ENCODE data around the gene C12orf42. TPM values are rescaled to one million over a fixed set of nuclear protein-coding genes. Genes with fewer than 3 reads are reported as not detected.
A peak's percentile ranks its signal among the peaks of the same experiment; 100 is the strongest.

The C12orf42 gene
- total RNA-seq, 3 donors from 2014 or later (not counting 1 experiment from before 2014, with no cell fraction given): 1.3 to 1.7 (median 1.6) TPM

DNA sequence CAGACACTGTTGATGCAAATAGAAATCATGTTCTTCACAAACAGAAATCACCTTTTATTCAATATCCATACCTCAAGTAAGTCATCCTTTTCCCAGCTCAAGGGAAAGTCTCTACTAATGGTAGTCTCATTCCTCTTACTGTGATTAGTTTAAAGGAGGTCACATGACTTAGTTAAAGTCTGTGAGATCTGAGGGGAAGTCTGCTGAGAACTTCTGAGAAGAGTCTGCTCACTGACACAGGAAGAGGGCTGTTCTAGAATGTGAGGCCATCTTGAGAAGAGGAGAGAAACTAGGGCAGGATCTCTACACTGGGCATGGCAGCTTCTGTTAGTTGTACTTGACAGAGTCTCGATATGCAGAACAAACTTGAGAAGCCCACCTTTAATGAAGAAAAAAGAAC lies 146.8 kb downstream of the C12orf42 start:
- WGBS (ENCODE audit: insufficient coverage): 92% methylated on average over 1 of the region's 1 CpG
- Mint-ChIP-seq H3K9me3 (peaks cover 6 to 10% of the 10 kb centered on the region in 2 donors), H3K4me3 (no peak overlapping the region), H3K4me1 (no peaks in the 10 kb centered on the region), H3K36me3 (no peaks in the 10 kb centered on the region), H3K27me3 (ENCODE audit: low read depth in 2 of 2) (no peaks in the 10 kb centered on the region), H3K27ac (no peak overlapping the region)
- Histone ChIP-seq H3K4me1 (ENCODE audit: control insufficient read depth, insufficient read depth, low read length) (no peaks in the 10 kb centered on the region), H3K27ac (ENCODE audit: low read length) (no peak overlapping the region), H3K4me3 (ENCODE audit: low read length) (no peak overlapping the region), H3K36me3 (ENCODE audit: control insufficient read depth, insufficient read depth, low read length) (no peaks in the 10 kb centered on the region), H3K9me3 (ENCODE audit: control insufficient read depth, insufficient read depth, low read length) (no peaks in the 10 kb centered on the region), H3K27me3 (ENCODE audit: control insufficient read depth, insufficient read depth, low read length) (no peaks in the 10 kb centered on the region)
- TF ChIP-seq, protein P1, sequence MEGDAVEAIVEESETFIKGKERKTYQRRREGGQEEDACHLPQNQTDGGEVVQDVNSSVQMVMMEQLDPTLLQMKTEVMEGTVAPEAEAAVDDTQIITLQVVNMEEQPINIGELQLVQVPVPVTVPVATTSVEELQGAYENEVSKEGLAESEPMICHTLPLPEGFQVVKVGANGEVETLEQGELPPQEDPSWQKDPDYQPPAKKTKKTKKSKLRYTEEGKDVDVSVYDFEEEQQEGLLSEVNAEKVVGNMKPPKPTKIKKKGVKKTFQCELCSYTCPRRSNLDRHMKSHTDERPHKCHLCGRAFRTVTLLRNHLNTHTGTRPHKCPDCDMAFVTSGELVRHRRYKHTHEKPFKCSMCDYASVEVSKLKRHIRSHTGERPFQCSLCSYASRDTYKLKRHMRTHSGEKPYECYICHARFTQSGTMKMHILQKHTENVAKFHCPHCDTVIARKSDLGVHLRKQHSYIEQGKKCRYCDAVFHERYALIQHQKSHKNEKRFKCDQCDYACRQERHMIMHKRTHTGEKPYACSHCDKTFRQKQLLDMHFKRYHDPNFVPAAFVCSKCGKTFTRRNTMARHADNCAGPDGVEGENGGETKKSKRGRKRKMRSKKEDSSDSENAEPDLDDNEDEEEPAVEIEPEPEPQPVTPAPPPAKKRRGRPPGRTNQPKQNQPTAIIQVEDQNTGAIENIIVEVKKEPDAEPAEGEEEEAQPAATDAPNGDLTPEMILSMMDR (IDR thresholded peaks at IDR 0.05): no peak
- ATAC-seq (no peak), DNase-seq (peak in 1 of 2 donors; percentile 6)
- intact Hi-C loops (cut with micrococcal nuclease): no loop called here

GRCh38 chr12:103336940-103337339 lies 158.8 kb downstream of the C12orf42 start:
- Mint-ChIP-seq H3K27ac (no peak overlapping the region), H3K4me1 (no peaks in the 10 kb centered on the region), H3K36me3 (no peaks in the 10 kb centered on the region), H3K4me3 (no peak overlapping the region), H3K9me3 (peaks cover 5 to 6% of the 10 kb centered on the region in 2 donors), H3K27me3 (ENCODE audit: low read depth in 2 of 2) (no peaks in the 10 kb centered on the region)
- Histone ChIP-seq H3K4me1 (ENCODE audit: control insufficient read depth, insufficient read depth, low read length) (no peaks in the 10 kb centered on the region), H3K36me3 (ENCODE audit: control insufficient read depth, insufficient read depth, low read length) (no peaks in the 10 kb centered on the region), H3K27me3 (ENCODE audit: control insufficient read depth, insufficient read depth, low read length) (no peaks in the 10 kb centered on the region), H3K4me3 (ENCODE audit: low read length) (no peak overlapping the region), H3K27ac (ENCODE audit: low read length) (no peak overlapping the region), H3K9me3 (ENCODE audit: control insufficient read depth, insufficient read depth, low read length) (no peaks in the 10 kb centered on the region)
- ATAC-seq: no peak
- TF ChIP-seq, protein P1 (IDR thresholded peaks at IDR 0.05): no peak
- intact Hi-C loops (cut with micrococcal nuclease): no loop called here
- no peak for DNase-seq

DNA sequence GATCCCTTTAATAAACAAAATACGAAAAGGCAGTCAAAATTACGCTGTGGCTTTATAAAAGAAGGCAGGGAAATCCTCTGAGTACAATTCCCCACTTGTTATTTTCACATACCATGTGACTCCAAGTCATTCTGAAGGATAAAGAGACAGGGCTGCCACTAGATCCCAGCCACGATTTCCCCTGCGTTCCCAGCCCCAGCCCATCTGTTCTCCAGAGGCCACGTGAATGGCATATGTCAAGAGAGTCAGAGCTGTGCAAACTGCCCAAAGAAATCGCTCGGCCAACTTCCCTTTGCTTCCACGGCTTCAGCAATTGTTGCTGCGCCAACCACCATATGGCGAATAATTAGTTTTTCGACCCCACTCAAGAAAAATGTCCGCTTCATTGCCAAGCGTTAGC lies 161.3 kb downstream of the C12orf42 start:
- H3K36me3 ChIP-seq (ENCODE audit: control insufficient read depth, insufficient read depth, low read length): no peaks in the 10 kb centered on the region
- intact Hi-C loops (cut with micrococcal nuclease): no loop called here
- H3K4me1 ChIP-seq (ENCODE audit: control insufficient read depth, insufficient read depth, low read length): no peaks in the 10 kb centered on the region
- 89% methylated on average over 11 of the region's 13 CpGs for WGBS (ENCODE audit: insufficient coverage)
- Mint-ChIP-seq H3K27me3 (ENCODE audit: low read depth in 2 of 2) (no peaks in the 10 kb centered on the region), H3K27ac (no peak overlapping the region), H3K9me3 (peaks cover 0 to 6% of the 10 kb centered on the region in 2 donors), H3K4me3 (no peak overlapping the region), H3K4me1 (no peaks in the 10 kb centered on the region), H3K36me3 (no peaks in the 10 kb centered on the region)
- H3K4me3 ChIP-seq (ENCODE audit: low read length): no peak overlapping the region
- no peak for DNase-seq
- H3K9me3 ChIP-seq (ENCODE audit: control insufficient read depth, insufficient read depth, low read length): no peaks in the 10 kb centered on the region
- no peaks in the 10 kb centered on the region for H3K27me3 ChIP-seq (ENCODE audit: control insufficient read depth, insufficient read depth, low read length)
- no peak overlapping the region for H3K27ac ChIP-seq (ENCODE audit: low read length)
- TF ChIP-seq, protein P1 (IDR thresholded peaks at IDR 0.05): no peak
- ATAC-seq: no peak

DNA sequence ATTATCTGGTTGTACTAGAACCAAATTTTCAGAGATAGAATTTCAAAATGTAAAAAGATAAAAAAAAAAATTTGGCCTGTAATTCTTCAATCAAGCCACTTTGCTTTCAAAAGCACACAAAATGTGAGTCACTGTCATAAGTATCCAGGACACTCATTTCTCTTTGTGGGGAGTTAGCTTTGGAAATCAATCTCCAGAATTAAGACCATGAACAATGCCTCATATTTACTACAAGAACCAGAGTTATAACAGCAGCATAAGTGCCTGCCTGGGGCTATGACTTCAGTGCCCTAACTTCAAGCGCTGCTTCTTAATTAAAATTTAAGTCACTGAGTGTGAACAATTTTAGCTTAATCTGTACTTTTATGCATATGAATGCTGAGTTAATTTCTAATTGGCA lies 162.1 kb downstream of the C12orf42 start:
- no peak for ATAC-seq
- peaks cover 0 to 6% of the 10 kb centered on the region in 2 donors for H3K9me3 Mint-ChIP-seq
- H3K9me3 ChIP-seq (ENCODE audit: control insufficient read depth, insufficient read depth, low read length): no peaks in the 10 kb centered on the region
- H3K36me3 Mint-ChIP-seq: no peaks in the 10 kb centered on the region
- TF ChIP-seq, protein P1 (IDR thresholded peaks at IDR 0.05): no peak
- no peak for DNase-seq
- H3K27ac ChIP-seq (ENCODE audit: low read length): no peak overlapping the region
- H3K27ac Mint-ChIP-seq: no peak overlapping the region
- no peaks in the 10 kb centered on the region for H3K4me1 Mint-ChIP-seq
- intact Hi-C loops (cut with micrococcal nuclease): no loop called here
- no peaks in the 10 kb centered on the region for H3K4me1 ChIP-seq (ENCODE audit: control insufficient read depth, insufficient read depth, low read length)
- no peaks in the 10 kb centered on the region for H3K27me3 ChIP-seq (ENCODE audit: control insufficient read depth, insufficient read depth, low read length)
- H3K4me3 Mint-ChIP-seq: no peak overlapping the region
- no peak overlapping the region for H3K4me3 ChIP-seq (ENCODE audit: low read length)
- H3K36me3 ChIP-seq (ENCODE audit: control insufficient read depth, insufficient read depth, low read length): no peaks in the 10 kb centered on the region
- no CpG with 5 or more reads among the region's 1 CpG for WGBS (ENCODE audit: insufficient coverage)
- no peaks in the 10 kb centered on the region for H3K27me3 Mint-ChIP-seq (ENCODE audit: low read depth in 2 of 2)
